ENCODE measurements around the gene RILPL2.
A peak's percentile ranks its signal among the peaks of the same experiment; 100 is the strongest.
"Not testable (repeated sequence)": the region's sequence is repeated elsewhere in the genome, so short reads cannot be mapped to it uniquely, and the experiment has no call there.

RILPL2 gene

GRCh38 chr12:123388951-123389559 lies 47.4 kb downstream of the RILPL2 start:
- in situ Hi-C loops (cut with MboI; ENCODE audit: low sequenced_read_pairs, unreplicated experiment) = no loop called here
- TF ChIP-seq, protein P1, sequence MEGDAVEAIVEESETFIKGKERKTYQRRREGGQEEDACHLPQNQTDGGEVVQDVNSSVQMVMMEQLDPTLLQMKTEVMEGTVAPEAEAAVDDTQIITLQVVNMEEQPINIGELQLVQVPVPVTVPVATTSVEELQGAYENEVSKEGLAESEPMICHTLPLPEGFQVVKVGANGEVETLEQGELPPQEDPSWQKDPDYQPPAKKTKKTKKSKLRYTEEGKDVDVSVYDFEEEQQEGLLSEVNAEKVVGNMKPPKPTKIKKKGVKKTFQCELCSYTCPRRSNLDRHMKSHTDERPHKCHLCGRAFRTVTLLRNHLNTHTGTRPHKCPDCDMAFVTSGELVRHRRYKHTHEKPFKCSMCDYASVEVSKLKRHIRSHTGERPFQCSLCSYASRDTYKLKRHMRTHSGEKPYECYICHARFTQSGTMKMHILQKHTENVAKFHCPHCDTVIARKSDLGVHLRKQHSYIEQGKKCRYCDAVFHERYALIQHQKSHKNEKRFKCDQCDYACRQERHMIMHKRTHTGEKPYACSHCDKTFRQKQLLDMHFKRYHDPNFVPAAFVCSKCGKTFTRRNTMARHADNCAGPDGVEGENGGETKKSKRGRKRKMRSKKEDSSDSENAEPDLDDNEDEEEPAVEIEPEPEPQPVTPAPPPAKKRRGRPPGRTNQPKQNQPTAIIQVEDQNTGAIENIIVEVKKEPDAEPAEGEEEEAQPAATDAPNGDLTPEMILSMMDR (IDR thresholded peaks at IDR 0.05; ENCODE audit: borderline replicate concordance, control extremely low read depth, extremely low read depth, insufficient read depth, missing control alignments) = no peak
- peak; percentile 57 for DNase-seq (ENCODE audit: low spot score)

DNA sequence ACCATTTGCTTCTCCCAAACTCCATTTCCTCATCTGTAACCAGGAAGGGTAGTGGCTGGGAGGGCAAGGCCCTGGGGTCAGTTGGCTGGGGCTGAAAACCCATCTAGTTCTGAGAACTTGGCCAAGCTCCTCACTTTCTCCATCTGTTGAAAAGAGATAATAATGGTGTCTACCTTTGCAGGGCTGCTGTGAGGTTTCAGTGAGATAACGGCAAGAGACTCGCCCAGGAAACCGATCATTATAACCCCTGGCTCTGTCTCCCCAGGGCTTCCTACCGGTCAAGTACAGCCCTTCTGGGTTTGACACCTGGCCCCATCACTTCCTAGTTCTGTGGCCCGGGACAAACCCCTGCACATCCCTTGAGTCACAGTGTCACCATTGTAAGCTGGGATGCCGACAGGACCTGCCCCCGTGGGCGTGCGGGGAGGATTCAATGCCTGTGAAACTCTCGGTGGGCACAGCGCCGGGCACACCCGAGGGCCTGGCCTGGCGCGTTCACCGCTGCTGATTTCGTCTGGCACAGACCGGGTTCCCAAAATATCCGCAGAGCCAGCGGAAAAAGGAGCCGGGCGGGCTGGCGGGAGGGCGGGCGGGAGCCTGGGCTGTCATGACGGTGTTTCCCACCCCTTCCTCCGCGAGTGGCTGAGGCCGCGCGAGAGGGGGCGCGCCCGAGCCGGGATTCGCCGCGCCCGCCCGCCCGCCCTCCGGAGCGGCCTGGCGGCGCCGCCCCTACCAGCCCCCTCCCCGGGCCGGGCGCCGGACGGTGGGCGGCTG lies 48.1 kb downstream of the RILPL2 start:
- in situ Hi-C loops (cut with MboI; ENCODE audit: low sequenced_read_pairs, unreplicated experiment) = no loop called here
- TF ChIP-seq, protein P1 (IDR thresholded peaks at IDR 0.05; ENCODE audit: borderline replicate concordance, control extremely low read depth, extremely low read depth, insufficient read depth, missing control alignments) = no peak

DNA sequence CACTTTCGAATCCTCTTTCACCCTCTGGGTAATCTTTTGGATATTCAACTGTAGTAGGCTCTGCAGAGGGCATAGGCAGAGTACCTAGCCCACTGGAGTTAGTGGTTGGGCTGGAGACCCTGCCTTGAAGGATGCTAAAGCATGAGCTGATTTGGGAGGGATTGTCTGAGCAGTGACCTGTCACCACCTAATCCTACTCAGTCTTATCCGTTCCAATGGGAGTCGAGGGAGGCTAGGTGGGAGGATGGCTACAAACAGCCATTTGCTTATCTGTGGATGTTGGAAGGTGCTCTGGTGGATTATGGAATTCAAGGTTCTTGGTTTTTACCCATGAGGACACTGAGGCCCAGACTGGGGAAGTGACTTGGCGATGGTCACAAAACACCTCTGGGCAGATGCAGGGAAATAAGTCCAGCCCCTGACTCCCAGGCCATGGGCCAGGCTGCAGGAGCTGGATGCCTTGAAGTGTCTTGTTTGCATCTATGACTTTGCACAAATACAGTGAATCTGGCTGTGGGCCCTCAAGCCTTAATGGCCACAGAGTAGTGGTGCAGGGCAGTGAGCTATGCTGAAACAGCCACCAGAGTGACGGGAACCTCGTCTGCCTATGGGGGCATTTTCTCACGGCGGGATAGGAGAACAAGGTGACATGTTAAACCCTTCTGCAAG lies 48.8 kb downstream of the RILPL2 start:
- in situ Hi-C loops (cut with MboI; ENCODE audit: low sequenced_read_pairs, unreplicated experiment) = no loop called here
- TF ChIP-seq, protein P1 (IDR thresholded peaks at IDR 0.05; ENCODE audit: borderline replicate concordance, control extremely low read depth, extremely low read depth, insufficient read depth, missing control alignments) = no peak
- no peak for DNase-seq (ENCODE audit: low spot score)

More for the DNA sequence above, 48.1 kb downstream of the RILPL2 start:
- DNase-seq (ENCODE audit: low spot score) = peak; percentile 95

- DNase-seq (ENCODE audit: low spot score); in situ Hi-C loops (cut with MboI; ENCODE audit: low sequenced_read_pairs, unreplicated experiment): not testable (repeated sequence)
These were observed 50.9 kb downstream of the RILPL2 start for GRCh38 chr12:123385536-123385935.

GRCh38 chr12:123384994-123385376 lies 51.5 kb downstream of the RILPL2 start:
- no peak for DNase-seq (ENCODE audit: low spot score)
- in situ Hi-C loops (cut with MboI; ENCODE audit: low sequenced_read_pairs, unreplicated experiment) = no loop called here
- TF ChIP-seq, protein P1 (IDR thresholded peaks at IDR 0.05; ENCODE audit: borderline replicate concordance, control extremely low read depth, extremely low read depth, insufficient read depth, missing control alignments) = no peak

DNA sequence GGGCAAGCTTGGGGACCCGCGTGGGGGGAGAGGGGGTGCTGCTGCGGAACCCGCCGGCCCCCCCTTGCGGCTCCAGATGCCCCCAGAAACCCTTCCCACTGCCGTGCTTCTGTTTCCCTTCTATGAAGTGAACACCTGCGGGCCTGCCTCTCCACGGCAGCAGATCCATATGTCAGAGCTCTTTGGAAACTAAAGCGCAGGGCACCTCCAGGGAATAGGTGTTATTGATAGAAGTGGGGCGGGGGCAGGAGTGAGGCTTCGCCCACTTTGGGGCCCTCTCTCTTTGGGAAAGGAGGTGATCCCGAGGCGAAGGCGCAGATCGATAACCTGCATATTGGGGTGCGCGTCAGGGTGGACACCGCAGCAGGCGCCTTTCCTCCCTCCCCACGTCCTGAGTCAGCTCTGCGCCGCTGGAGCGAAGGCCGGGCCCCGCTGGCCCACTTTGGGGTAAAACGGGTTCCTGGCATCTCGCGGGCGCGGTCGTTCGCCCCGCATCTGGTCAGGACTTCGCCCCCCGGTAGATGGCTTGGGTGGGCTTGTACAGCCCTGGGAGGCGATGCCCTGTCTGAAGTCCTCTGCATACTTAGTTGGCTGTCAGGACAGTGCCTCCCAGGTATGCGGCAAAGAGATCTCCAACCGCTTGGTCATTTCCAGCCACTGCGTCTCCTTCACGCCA lies 52.0 kb downstream of the RILPL2 start:
- in situ Hi-C loops (cut with MboI; ENCODE audit: low sequenced_read_pairs, unreplicated experiment) = no loop called here
- DNase-seq (ENCODE audit: low spot score) = no peak
- TF ChIP-seq, protein P1 (IDR thresholded peaks at IDR 0.05; ENCODE audit: borderline replicate concordance, control extremely low read depth, extremely low read depth, insufficient read depth, missing control alignments) = no peak

Data from GM13976 (cell line).